K562 (cell line): Measurements from ENCODE around the gene TRIO. TPM values are rescaled to one million over a fixed set of nuclear protein-coding genes. Genes with fewer than 3 reads are reported as not detected.

ENCODE experiments used
- ATAC-seq: fragments of 200-7000 bp; cut with Tn5 transposase; 3 replicates; pipeline ENCODE4 v1.9.1; 2020; ENCODE audit warnings: moderate library complexity
- BruUV-seq: library from RNA; stranded (reverse); fragments of 400-500 nt; replicated peaks from 2 replicates; lab custom pipeline; 2021; lab: Mats Ljungman, UMichigan
- CTCF ChIA-PET: fragments of 300-600 bp; formaldehyde crosslinking; extraction: SDS; loops from one replicate; lab custom pipeline; 2021; ENCODE audit warnings: low intra/inter-chr PET ratio; lab: Yijun Ruan, JAX
- POLR2A ChIA-PET: fragments of 300-600, 350-650 bp; sonication (Branson Sonifier 250); formaldehyde crosslinking; extraction: SDS; loops from one replicate; lab custom pipeline; 2021; ENCODE audit warnings: antibody characterized with exemption, inconsistent platforms; lab: Yijun Ruan, JAX
- DNase-seq, 4 experiments: peaks; one replicate each; pipeline versions ENCODE4 v3.0.0 to v3.0.0-alpha.2; 2011 to 2018; ENCODE audit warnings: low spot score in 3 of 4, mixed read lengths in 3 of 4; ENCODE audit errors: extremely low read depth in 1 of 4
- FAIRE-seq: peaks from 2 replicates; lab custom pipeline; 2011; peaks lifted over from hg19 to GRCh38; lab: Jason Lieb, UNC
- H2AFZ ChIP-seq: 2 replicates; pipeline ENCODE4 v1.6.0; 2011; ENCODE audit warnings: low read depth, low read length, control low read depth, inconsistent platforms
- H3K27ac ChIP-seq: fragments of 200-600 bp; 3 replicates; pipeline ENCODE4 v1.8.0; 2011; ENCODE audit warnings: low read depth, mild to moderate bottlenecking, control low read depth, inconsistent platforms, low read length, moderate library complexity, mixed read lengths; ENCODE audit errors: extremely low read depth
- H3K27me3 ChIP-seq, 2 experiments: fragments of 300-600 bp in 1 of 2; 2 replicates in 1 of 2; 3 replicates in 1 of 2; pipeline versions ENCODE4 v1.6.0 to v1.8.0; 2011; ENCODE audit warnings: inconsistent platforms in 2 of 2, low read length in 2 of 2, mild to moderate bottlenecking in 1 of 2, mixed read lengths in 1 of 2, moderate library complexity in 1 of 2; ENCODE audit not compliant: control insufficient read depth in 2 of 2, insufficient read depth in 2 of 2
- H3K36me3 ChIP-seq: fragments of 300-600 bp; 3 replicates; pipeline ENCODE4 v1.8.0; 2011; ENCODE audit warnings: mild to moderate bottlenecking, low read length, inconsistent platforms; ENCODE audit not compliant: control insufficient read depth, insufficient read depth
- H3K4me1 ChIP-seq, 2 experiments: fragments of 200-600 bp in 1 of 2; replicated peaks in 1 of 2; 2 replicates in 1 of 2; 3 replicates in 1 of 2; pipeline versions ENCODE4 v1.5.1 to v1.8.0; 2011; ENCODE audit warnings: inconsistent platforms in 2 of 2, low read length in 2 of 2, mild to moderate bottlenecking in 1 of 2, mixed read lengths in 1 of 2, moderate library complexity in 1 of 2; ENCODE audit not compliant: control insufficient read depth in 2 of 2, insufficient read depth in 2 of 2
- H3K4me2 ChIP-seq: 2 replicates; pipeline ENCODE4 v1.6.1; 2011; ENCODE audit warnings: low read length, control low read depth, inconsistent platforms, mixed read lengths; ENCODE audit not compliant: insufficient read depth
- H3K4me3 ChIP-seq: fragments of 200-600 bp; sonication (generic), shearing (Covaris generic); 2 replicates; pipeline ENCODE4 v1.5.1; 2016; ENCODE audit warnings: control low read depth, inconsistent platforms
- H3K79me2 ChIP-seq: fragments of 200-600 bp; 3 replicates; pipeline ENCODE4 v1.8.0; 2011; ENCODE audit warnings: low read length, inconsistent platforms; ENCODE audit not compliant: control insufficient read depth, insufficient read depth
- H3K9ac ChIP-seq, 2 experiments: 2 replicates each; pipeline versions ENCODE4 v1.6.0 to v1.6.1; 2011; ENCODE audit warnings: low read depth in 2 of 2, low read length in 2 of 2, control low read depth in 1 of 2, inconsistent platforms in 1 of 2, mild to moderate bottlenecking in 1 of 2, mixed read lengths in 1 of 2; ENCODE audit not compliant: insufficient read depth in 1 of 2
- H3K9me1 ChIP-seq: one replicate; pipeline ENCODE4 v1.6.0; 2011; ENCODE audit warnings: inconsistent platforms, mild to moderate bottlenecking, low read length, moderate library complexity; ENCODE audit not compliant: control insufficient read depth, insufficient read depth
- H3K9me3 ChIP-seq: replicated peaks from 2 replicates; pipeline ENCODE4 v1.5.1; 2011; ENCODE audit warnings: low read depth, low read length, inconsistent platforms; ENCODE audit not compliant: control insufficient read depth, insufficient read depth
- H4K20me1 ChIP-seq: replicated peaks from 2 replicates; pipeline ENCODE4 v1.6.1; 2011; ENCODE audit warnings: low read length, inconsistent platforms, mixed read lengths; ENCODE audit not compliant: control insufficient read depth, insufficient read depth
- GABPA ChIP-seq: fragments of 200-800 bp; sonication (Bioruptor generic); conservative IDR thresholded peaks from 2 replicates; pipeline ENCODE4 v1.6.1; 2016; ENCODE audit warnings: low read depth, missing genetic modification characterization, missing compliant biosample characterization
- MCM7 ChIP-seq, 2 experiments: fragments of 450-650 bp; IDR thresholded peaks; 2 replicates each; pipeline ENCODE4 v1.6.1; 2016 to 2018
- RUNX1 ChIP-seq: sonication (generic); IDR thresholded peaks from 2 replicates; pipeline ENCODE4 v1.6.1; 2016; ENCODE audit warnings: antibody characterized with exemption, low read depth
- TFAM ChIP-seq: fragments of 250-450 bp; sonication (Bioruptor Pico); conservative IDR thresholded peaks from 2 replicates; pipeline ENCODE4 v1.5.0; 2021; ENCODE audit warnings: mild to moderate bottlenecking, moderate library complexity
- TGIF2 ChIP-seq: sonication (generic); formaldehyde crosslinking; IDR thresholded peaks from 2 replicates; pipeline ENCODE4 v1.8.1; 2022; ENCODE audit warnings: mild to moderate bottlenecking, missing genetic modification reagents, moderate library complexity
- XRCC5 ChIP-seq: fragments of 200-400 bp; formaldehyde crosslinking; IDR thresholded peaks from 2 replicates; pipeline ENCODE4 v1.6.1; 2017; ENCODE audit warnings: low read depth, mild to moderate bottlenecking, low read length
- ZBTB11 ChIP-seq, 3 experiments: fragments of 200-800 bp in 1 of 3; fragments of 250-450 bp in 1 of 3; fragments of 450-650 bp in 1 of 3; sonication (Bioruptor Pico) in 1 of 3; sonication (Bioruptor generic) in 1 of 3; formaldehyde crosslinking in 1 of 3; IDR thresholded peaks; 2 replicates each; pipeline versions ENCODE4 v1.6.1 to v1.8.0; 2016 to 2022; ENCODE audit warnings: mild to moderate bottlenecking in 2 of 3, missing genetic modification characterization in 2 of 3, missing compliant biosample characterization in 1 of 3, moderate library complexity in 1 of 3
- ZNF512 ChIP-seq: IDR thresholded peaks from 2 replicates; pipeline ENCODE4 v1.6.1; 2016; ENCODE audit warnings: missing genetic modification characterization, missing compliant biosample characterization
- ZNF699 ChIP-seq: fragments of 250-450 bp; sonication (Bioruptor Pico); IDR thresholded peaks from 2 replicates; pipeline ENCODE4 v1.8.0; 2021; ENCODE audit warnings: mild to moderate bottlenecking, moderate library complexity; ENCODE audit not compliant: insufficient replicate concordance
- WGBS: fragments of 100-300 bp; shearing (Covaris generic); methylation state at CpG from one replicate; pipeline ENCODE4 v1.1.6; 2016; ENCODE audit warnings: low coverage, mixed read lengths; ENCODE audit not compliant: insufficient coverage; ENCODE audit errors: missing lambda C conversion rate; 5-methylcytosine and 5-hydroxymethylcytosine counted together
- in situ Hi-C: fragments of 300-500 bp; cut with MboI; formaldehyde crosslinking; loops from 4 replicates; pipeline ENCODE4 v1.15.0; 2018; ENCODE audit warnings: inconsistent platforms, mixed read lengths
- intact Hi-C: fragments of 100-400 bp; cut with micrococcal nuclease; formaldehyde crosslinking; loops from 2 replicates; pipeline ENCODE4 v1.14.2; 2022
- polyA plus RNA-seq, 8 experiments: library from polyadenylated mRNA; depleted of rRNA in 4 of 8; stranded (reverse) in 5 of 8; unstranded in 3 of 8; fragments of >200 nt; fragmentation: Nextera tagmentation in 2 of 8; fragmentation: Illumina TruSeq in 1 of 8; extraction: Ambion mirVana in 2 of 8; extraction: Trizol in 1 of 8; gene quantifications; 2 replicates each; pipeline versions ENCODE4 v1.2.1 to v1.2.3, GENCODE V29; 2011 to 2014; ENCODE audit warnings: inconsistent platforms in 1 of 8, missing spikeins in 1 of 8
- total RNA-seq, 7 experiments: library from RNA; depleted of rRNA in 6 of 7; stranded (reverse); fragments of >200 nt in 6 of 7; fragmentation: Illumina TruSeq in 2 of 7; extraction: Trizol in 2 of 7; gene quantifications; 2 replicates each; pipeline versions ENCODE4 v1.2.1 to v1.2.3, GENCODE V29; 2011 to 2021; ENCODE audit warnings: low replicate concordance in 1 of 7
- TF ChIP-seq, protein P1 (sequence below): fragments of 450-650 bp; formaldehyde crosslinking; IDR thresholded peaks from 2 replicates; pipeline ENCODE4 v1.4.0; 2020; ENCODE audit warnings: mild to moderate bottlenecking, moderate library complexity
- TF ChIP-seq, protein P2 (sequence below): sonication (generic); formaldehyde crosslinking; IDR thresholded peaks from 2 replicates; pipeline ENCODE4 v1.8.0; 2023; ENCODE audit warnings: mild to moderate bottlenecking, missing genetic modification reagents

The TRIO gene
- total and polyA plus RNA-seq, 9 of the 15 experiments (the other 6 are each of a cell fraction or from before 2014, with no cell fraction given), result 0.24 to 5.0 (median 1.1) TPM

DNA sequence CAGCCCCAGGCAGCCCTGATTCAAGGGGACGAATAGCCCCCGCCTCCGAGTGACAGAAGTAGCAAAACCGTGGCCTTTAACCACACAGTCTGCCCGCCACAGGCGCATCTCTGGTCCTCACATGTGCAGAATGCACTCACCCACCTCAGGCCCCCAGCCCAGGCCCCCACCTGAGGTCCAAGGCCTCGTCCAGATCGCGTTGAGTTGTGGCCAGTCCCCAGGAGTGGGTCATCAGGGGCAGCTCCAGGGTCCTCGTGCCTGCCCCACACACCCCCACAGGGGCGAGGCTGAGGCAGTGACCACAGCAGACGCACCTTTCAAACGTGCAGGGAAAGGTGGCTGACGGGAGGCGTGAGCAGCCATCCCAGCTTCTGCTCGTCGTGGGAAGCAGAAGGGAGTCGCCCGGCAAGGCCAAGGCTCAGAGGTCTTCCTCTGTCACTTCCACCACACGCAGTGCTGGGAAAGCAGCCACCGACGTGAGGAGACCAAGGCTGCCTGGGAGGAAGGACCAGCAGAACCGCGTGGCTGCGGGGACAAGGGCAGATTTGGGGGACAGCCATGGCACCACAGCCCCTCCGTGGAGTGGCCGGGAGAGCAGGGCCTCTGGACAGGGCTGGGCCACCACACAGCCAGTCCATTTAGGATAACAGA is 360.7 kb downstream of the TRIO start:
- in situ Hi-C loops (no loop called here), intact Hi-C loops (no loop called here)
- FAIRE-seq (no peak), DNase-seq (no peak), ATAC-seq (no peak)
- Histone ChIP-seq H3K9me3 (no peaks in the 10 kb centered on the region), H3K4me1 (peaks cover 0 to 5% of the 10 kb centered on the region in 2 experiments; a peak in 1 of 5 replicates), H3K9me1 (no peaks in the 10 kb centered on the region), H2AFZ (no peak overlapping the region), H3K27ac (no peak overlapping the region), H3K4me3 (no peak overlapping the region), H4K20me1 (peaks cover 16% of the 10 kb centered on the region), H3K79me2 (no peaks in the 10 kb centered on the region), H3K9ac (peak overlapping the region in 1 of 2 experiments; percentile 35; a peak in 1 of 4 replicates), H3K27me3 (peaks cover 35 to 81% of the 10 kb centered on the region in 2 experiments), H3K4me2 (no peak overlapping the region), H3K36me3 (no peaks in the 10 kb centered on the region)
- 0% methylated on average over 27 of the region's 27 CpGs for WGBS
- ChIA-PET POLR2A (no interaction called here), CTCF (no interaction called here)
- BruUV-seq, result no TSS peak
- no peak for TF ChIP-seq TGIF2 (CRISPR knock-in tag)
- TF ChIP-seq RUNX1, result no peak
- TF ChIP-seq TFAM (CRISPR knock-in tag), result no peak
- no peak for TF ChIP-seq ZBTB11 (CRISPR knock-in tag; IDR thresholded peaks at IDR 0.05)
- TF ChIP-seq MCM7 (IDR thresholded peaks at IDR 0.05), result no peak
- TF ChIP-seq ZNF699 (CRISPR knock-in tag), result no peak
- no peak for TF ChIP-seq ZNF512 (tag)
- TF ChIP-seq, protein P1, sequence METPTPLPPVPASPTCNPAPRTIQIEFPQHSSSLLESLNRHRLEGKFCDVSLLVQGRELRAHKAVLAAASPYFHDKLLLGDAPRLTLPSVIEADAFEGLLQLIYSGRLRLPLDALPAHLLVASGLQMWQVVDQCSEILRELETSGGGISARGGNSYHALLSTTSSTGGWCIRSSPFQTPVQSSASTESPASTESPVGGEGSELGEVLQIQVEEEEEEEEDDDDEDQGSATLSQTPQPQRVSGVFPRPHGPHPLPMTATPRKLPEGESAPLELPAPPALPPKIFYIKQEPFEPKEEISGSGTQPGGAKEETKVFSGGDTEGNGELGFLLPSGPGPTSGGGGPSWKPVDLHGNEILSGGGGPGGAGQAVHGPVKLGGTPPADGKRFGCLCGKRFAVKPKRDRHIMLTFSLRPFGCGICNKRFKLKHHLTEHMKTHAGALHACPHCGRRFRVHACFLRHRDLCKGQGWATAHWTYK (CRISPR knock-in tag), result no peak
- TF ChIP-seq XRCC5, result no peak
- TF ChIP-seq, protein P2, sequence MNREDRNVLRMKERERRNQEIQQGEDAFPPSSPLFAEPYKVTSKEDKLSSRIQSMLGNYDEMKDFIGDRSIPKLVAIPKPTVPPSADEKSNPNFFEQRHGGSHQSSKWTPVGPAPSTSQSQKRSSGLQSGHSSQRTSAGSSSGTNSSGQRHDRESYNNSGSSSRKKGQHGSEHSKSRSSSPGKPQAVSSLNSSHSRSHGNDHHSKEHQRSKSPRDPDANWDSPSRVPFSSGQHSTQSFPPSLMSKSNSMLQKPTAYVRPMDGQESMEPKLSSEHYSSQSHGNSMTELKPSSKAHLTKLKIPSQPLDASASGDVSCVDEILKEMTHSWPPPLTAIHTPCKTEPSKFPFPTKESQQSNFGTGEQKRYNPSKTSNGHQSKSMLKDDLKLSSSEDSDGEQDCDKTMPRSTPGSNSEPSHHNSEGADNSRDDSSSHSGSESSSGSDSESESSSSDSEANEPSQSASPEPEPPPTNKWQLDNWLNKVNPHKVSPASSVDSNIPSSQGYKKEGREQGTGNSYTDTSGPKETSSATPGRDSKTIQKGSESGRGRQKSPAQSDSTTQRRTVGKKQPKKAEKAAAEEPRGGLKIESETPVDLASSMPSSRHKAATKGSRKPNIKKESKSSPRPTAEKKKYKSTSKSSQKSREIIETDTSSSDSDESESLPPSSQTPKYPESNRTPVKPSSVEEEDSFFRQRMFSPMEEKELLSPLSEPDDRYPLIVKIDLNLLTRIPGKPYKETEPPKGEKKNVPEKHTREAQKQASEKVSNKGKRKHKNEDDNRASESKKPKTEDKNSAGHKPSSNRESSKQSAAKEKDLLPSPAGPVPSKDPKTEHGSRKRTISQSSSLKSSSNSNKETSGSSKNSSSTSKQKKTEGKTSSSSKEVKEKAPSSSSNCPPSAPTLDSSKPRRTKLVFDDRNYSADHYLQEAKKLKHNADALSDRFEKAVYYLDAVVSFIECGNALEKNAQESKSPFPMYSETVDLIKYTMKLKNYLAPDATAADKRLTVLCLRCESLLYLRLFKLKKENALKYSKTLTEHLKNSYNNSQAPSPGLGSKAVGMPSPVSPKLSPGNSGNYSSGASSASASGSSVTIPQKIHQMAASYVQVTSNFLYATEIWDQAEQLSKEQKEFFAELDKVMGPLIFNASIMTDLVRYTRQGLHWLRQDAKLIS (CRISPR knock-in tag), result no peak
- TF ChIP-seq GABPA (tag), result no peak
